A549 treated with CpdA at 1 μM for 4 hours (cell line): Measurements from ENCODE around the gene TK2. TPM values are rescaled to one million over a fixed set of nuclear protein-coding genes. Genes with fewer than 3 reads are reported as not detected.

Experiments
- total RNA-seq: library from RNA; stranded (reverse); fragments of 200-300 nt; extraction: Qiagen RNA extraction; gene quantifications from 5 replicates; pipeline ENCODE4 v1.2.3, GENCODE V29; 2022; ENCODE audit warnings: low read depth

TK2 gene
- 14.3 to 18.9 TPM (median 15.8 TPM) in 5 replicates for total RNA-seq

DNA sequence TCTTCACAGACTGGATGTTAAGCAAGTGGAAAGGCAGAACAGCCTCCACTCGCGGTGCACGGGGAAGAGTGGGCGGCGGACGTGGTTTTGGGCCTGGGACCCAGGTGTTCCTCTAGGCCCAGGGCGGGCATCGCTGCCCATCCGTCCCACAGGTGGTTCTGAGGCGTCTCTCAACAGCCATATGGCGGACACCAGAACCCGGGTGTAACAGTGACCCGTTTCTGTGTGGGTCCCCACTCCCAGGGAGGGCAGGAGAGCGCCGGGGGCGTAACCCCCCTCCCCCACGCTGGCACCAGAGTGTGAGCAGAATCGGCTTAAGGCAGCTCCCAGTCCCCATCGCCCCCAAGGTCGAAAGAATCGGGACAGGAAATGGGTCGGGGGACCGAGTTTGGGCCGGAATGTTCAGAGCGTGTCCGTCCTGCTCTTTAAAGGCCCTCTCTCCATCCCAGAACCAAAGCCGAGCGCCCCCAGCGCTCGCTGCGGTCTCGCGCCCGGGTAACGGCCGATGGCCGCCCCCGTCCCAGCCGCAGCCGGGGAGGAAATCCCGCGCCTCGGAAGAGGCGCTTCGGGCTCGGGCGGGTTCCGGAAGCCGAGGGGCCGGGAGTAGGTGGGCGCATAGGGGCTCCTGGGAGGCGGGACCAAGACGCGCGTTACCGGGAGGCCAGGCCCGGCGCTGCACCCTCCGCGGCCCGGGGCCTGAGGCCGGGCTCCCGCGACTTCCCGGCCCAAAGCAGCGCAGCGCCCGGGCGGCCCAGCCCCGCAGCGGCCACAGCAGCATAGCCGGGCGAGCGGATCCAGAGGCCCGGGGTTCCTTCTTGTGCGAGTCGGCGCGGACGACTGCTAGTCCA, at the start of gene TK2:
Gene TK2, minus strand, starts transcription at position 839 of the 848 bp plus-strand sequence. Its CDS starts 61 bp downstream, at position 778.

DNA sequence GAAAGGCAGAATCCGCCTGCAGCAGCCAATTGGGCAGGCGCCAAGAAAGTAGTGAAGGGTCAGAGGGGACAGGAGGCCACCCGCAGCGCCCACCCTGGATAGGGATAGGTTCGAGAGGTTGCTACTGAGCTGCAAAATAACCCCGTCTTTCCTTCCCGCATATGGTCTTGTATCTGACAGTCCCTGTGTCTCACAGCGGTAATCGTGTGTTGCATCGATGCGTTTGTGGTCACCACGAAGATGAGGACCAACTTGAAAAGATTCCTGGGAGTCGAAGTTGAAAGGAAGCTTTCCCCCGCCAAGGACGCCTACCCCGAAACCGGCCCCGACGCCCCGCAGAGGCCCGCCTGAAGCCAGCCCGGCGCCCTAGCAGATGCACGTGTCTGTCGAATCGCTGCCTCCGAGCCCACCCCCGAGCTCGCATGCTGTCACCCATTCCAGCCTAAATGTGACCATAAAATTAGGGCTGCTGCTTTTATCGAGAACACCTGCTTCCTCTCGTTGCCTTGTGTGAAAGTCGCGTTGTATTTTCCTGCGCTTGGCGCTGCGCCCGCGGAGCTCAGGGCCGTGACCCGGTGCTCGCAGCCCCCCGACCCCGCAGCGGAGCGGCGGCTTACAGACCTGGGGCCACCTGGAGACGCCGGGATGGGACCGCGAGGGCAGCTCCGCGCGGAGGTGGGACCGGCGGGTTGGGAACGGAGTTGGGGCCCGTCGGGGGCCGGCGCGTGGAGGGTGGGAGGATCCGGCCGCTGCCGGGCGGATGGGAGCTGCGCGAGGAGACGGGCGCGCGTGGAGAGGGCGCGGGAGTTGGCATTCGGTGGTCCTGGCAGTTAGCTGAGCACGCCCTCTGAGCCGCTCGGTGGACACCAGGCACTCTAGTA, 29.0 kb upstream of the TK2 start, which contains the start of gene CMTM2:
Gene CMTM2, plus strand, starts transcription at position 813 of the 881 bp plus-strand sequence. CDS start 145 bp downstream, outside the sequence.

GRCh38 chr16:66566051-66566901, 16.4 kb upstream of the TK2 start, which contains the start of gene CMTM1:
CMTM1 (plus strand) TSS chr16:66566439; CDS start chr16:66566514, 75 bp downstream.

DNA sequence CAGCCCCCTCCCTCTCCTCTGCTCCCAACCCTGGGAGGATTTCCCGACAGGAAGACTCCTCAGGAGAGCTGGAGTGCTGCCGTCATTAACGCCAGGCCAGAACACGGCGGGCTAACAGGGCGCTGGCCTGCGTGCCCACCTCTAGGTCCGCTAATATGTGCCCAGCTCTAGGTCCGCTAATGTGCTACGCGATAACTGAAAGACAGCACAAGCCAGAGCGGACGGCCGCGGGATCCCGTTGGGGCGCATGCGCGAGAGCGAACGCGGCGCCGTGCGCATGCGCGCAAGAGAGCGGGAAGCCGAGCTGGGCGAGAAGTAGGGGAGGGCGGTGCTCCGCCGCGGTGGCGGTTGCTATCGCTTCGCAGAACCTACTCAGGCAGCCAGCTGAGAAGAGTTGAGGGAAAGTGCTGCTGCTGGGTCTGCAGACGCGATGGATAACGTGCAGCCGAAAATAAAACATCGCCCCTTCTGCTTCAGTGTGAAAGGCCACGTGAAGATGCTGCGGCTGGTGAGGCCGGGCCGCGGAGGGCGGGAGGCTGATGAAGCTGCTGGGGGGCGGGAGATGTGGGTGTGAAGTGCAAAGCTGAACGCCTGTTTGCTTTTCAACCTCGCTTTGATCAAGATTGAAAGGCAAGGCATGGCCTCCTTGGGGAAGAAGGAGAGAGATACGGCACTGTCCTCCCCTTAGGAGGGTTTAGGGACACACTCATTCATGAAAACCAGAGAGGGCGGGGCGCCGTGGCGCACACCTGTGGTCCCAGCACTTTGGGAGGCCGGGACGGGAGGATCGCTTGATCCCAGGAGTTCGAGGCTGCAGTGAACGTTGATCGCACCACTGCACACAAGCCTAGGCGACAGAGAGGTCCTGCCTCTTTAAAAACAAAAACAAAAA, 2.6 kb upstream of the TK2 start, which contains the start of gene CKLF:
Gene CKLF, plus strand, starts transcription at position 291 of the 892 bp plus-strand sequence. Its CDS starts 140 bp downstream, at position 431.

Other genes starting within 250 kb of the TK2 start
- 0.12 to 0.41 TPM (median 0.17 TPM) in 5 replicates for gene CDH5, start 183.4 kb downstream of the TK2 start, total RNA-seq
- 2.4 to 3.8 TPM (median 2.8 TPM) in 5 replicates for gene BEAN1, start 122.8 kb downstream of the TK2 start, total RNA-seq
- 60.3 to 70.7 TPM (median 62.7 TPM) in 5 replicates for gene CKLF, start 2.5 kb upstream of the TK2 start, total RNA-seq
- gene CMTM1, start 16.3 kb upstream of the TK2 start, total RNA-seq: 0.89 to 2.0 TPM (median 1.5 TPM) in 4 of 5 replicates, not detected in the other
- 0.15 TPM in 1 of 5 replicates, not detected in the others for gene CMTM2, start 29.3 kb upstream of the TK2 start, total RNA-seq
- gene CMTM3, start 54.6 kb upstream of the TK2 start, total RNA-seq: 65.8 to 81.0 TPM (median 74.2 TPM) in 5 replicates
- gene CMTM4, start 146.6 kb upstream of the TK2 start, total RNA-seq: 20.7 to 34.6 TPM (median 31.2 TPM) in 5 replicates
- gene DYNC1LI2, start 201.5 kb upstream of the TK2 start, total RNA-seq: 42.7 to 59.9 TPM (median 51.9 TPM) in 5 replicates